22Rv1 (cell line): ENCODE data around the gene ZFC3H1.
A peak's percentile ranks its signal among the peaks of the same experiment; 100 is the strongest.

Experiments
- H3K27ac ChIP-seq: fragments of 450-650 bp; 2 replicates; pipeline ENCODE4 v1.5.1; 2017
- ZFX ChIP-seq: fragments of 450-650 bp; IDR thresholded peaks from 2 replicates; pipeline ENCODE4 v1.6.1; 2017; ENCODE audit warnings: antibody characterized with exemption, borderline replicate concordance
- TF ChIP-seq, protein P1 (sequence below): fragments of 450-650 bp; IDR thresholded peaks from 2 replicates; pipeline ENCODE4 v1.5.1; 2017; ENCODE audit warnings: mild to moderate bottlenecking

Gene ZFC3H1

DNA sequence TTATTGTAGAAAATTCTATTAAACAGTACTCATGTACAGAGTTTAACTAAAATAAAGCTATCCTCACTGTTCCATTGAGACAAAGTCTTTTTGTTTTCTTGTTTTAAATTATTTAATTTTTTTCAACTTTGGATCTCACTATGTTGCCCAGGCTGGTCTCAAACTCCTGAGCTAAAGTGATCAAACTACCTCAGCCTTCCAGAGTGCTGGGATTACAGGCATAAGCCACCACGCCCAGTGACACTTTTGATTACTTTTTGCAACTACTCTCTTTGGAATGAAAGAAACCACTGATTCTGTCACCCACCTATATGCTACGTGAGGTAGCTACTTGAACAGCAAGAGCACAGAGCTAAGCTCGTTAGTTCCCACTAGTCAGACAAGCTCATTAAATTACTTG is 17.1 kb downstream of the ZFC3H1 start:
- no peak overlapping the region for H3K27ac ChIP-seq
- TF ChIP-seq, protein P1, sequence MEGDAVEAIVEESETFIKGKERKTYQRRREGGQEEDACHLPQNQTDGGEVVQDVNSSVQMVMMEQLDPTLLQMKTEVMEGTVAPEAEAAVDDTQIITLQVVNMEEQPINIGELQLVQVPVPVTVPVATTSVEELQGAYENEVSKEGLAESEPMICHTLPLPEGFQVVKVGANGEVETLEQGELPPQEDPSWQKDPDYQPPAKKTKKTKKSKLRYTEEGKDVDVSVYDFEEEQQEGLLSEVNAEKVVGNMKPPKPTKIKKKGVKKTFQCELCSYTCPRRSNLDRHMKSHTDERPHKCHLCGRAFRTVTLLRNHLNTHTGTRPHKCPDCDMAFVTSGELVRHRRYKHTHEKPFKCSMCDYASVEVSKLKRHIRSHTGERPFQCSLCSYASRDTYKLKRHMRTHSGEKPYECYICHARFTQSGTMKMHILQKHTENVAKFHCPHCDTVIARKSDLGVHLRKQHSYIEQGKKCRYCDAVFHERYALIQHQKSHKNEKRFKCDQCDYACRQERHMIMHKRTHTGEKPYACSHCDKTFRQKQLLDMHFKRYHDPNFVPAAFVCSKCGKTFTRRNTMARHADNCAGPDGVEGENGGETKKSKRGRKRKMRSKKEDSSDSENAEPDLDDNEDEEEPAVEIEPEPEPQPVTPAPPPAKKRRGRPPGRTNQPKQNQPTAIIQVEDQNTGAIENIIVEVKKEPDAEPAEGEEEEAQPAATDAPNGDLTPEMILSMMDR, result no peak

DNA sequence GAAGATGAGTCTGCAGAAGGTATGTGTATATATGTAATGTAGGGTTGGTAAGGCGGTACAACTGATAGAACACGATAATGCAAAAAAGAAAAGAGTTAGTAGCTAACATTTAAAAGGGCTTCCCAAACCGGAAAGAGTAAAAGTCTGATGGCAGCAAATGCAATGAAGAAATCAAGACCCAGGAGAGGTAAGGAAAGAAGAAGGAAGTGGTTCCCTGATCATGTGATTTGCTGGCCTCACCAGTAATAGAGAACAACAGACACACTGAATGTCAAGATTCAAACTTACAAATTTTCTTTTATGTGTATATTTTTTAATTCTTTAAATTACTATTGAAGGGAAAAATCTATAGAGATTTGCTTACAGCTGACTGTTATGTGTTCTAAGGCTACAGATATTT is 18.4 kb downstream of the ZFC3H1 start:
- H3K27ac ChIP-seq, result no peak overlapping the region
- TF ChIP-seq ZFX, result no peak
- TF ChIP-seq, protein P1, result no peak

DNA sequence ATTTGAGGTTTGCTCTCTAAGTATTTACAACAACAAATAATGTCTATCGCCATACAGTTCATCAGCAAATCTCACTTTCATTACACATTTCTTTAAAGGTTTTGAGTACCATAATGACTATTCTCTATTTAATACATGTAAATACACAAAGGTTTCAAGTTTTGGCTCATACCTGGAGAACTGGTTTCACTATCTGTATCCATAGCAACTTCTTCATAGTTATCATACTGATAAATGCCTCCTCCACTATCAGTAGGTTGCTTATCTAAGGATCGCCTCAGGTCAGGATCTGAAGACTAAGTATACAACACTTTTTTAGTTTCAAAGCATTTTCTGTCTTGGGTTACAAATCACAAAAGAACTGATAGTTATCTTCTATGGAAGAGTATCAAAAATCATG is 21.4 kb downstream of the ZFC3H1 start:
- no peak for TF ChIP-seq ZFX
- TF ChIP-seq, protein P1, result no peak
- no peak overlapping the region for H3K27ac ChIP-seq

DNA sequence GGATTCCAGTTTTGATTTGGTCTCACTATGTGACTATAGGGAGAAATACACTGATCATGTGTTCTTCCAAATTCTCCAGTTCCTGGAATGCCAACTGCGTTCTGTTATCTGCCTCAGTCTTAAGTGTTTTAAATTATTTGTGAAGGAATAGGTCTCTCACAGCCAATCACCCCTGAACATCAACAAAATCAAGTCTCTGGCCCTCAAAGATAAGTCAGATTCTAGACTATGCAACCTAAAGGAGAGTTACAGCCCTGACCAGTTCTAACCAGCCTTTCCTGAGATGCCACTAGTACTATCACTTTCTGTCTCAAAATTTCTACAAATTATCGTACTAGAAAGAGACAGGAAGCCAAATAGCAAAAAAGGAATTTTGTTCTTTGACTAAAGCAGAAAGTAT is 22.3 kb downstream of the ZFC3H1 start:
- TF ChIP-seq, protein P1, result no peak
- no peak for TF ChIP-seq ZFX
- H3K27ac ChIP-seq, result no peak overlapping the region

DNA sequence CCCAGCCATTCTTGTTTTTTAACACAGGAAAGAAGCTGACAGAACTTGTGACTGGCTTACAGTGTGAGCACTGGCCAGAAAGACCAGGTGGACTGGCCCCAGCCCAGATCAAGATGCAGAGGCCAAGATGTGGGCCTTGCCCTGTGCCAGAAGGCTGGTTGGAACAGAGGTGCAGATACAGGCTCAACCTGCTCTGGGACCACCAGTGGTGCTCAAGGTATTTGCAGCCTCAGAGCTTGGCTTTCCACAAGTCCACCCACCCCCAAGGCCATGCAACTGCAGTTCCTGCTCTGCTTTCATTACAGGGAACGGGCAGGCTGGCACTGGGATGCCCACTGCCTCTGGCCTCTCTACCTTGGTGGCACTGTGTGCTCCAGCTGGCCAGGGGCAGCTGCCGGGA is 23.3 kb downstream of the ZFC3H1 start:
- H3K27ac ChIP-seq, result no peak overlapping the region
- TF ChIP-seq, protein P1, result no peak
- no peak for TF ChIP-seq ZFX

DNA sequence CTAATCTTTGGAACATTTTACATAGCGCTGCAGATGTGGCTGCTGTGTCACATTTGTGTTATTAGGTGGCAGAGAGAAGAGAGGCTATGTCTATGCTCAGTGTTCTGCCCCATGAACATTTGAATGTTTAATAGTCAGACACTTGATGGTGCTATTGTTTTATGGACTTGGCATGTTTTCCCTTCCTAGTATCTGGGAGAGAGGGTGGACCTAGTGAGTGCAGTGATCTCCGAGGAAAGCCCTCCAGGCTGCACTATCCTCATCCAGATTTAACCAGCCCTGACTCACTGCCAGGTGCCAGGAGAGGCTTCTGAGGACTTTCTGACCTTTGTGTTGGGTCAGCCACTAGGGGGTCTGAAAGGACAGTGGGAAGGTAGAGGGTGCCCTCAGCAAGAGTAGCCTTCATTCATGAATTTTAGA is 24.3 kb downstream of the ZFC3H1 start:
- peak overlapping the region; percentile 22 for H3K27ac ChIP-seq
- TF ChIP-seq, protein P1, result peak; percentile 52
- no peak for TF ChIP-seq ZFX

DNA sequence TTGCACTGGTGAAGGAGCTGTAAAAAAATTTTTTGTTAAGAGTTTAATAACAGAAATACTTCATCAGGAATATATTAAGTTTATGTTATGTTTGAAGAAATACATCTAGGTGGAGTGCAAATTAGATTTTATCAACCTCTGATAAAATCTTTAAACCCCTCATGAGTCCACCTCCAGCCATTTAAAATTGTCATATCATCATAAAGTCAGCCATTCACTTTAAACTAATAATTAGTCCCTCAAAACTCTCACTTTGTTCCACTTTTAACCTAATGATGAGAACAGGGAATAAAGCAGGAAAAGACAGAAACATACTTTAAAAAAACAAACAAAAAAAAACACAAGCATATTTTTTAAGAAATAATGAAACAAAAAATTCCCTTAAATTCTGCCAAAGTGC is 25.1 kb downstream of the ZFC3H1 start:
- peak overlapping the region; percentile 22; the same call in 1 of the 2 replicates for H3K27ac ChIP-seq
- TF ChIP-seq, protein P1, result no peak
- no peak for TF ChIP-seq ZFX
